DOHH2 (cell line): Measurements from ENCODE around the gene PPID.
"Not testable (repeated sequence)": the region's sequence is repeated elsewhere in the genome, so short reads cannot be mapped to it uniquely, and the experiment has no call there.

Source experiments
- H3F3A ChIP-seq: fragments of 200-600 bp; sonication (generic), shearing (Covaris generic); 2 replicates; pipeline ENCODE4 v1.6.0; 2016; ENCODE audit warnings: antibody characterized with exemption, mild to moderate bottlenecking; ENCODE audit not compliant: control insufficient read depth, insufficient read depth
- H3K27ac ChIP-seq: fragments of 200-600 bp; sonication (generic); 2 replicates; pipeline ENCODE4 v1.5.1; 2014; ENCODE audit warnings: low read depth, mild to moderate bottlenecking, low read length, moderate library complexity
- H3K27me3 ChIP-seq: fragments of 200-600 bp; sonication (generic); 2 replicates; pipeline ENCODE4 v1.6.1; 2014; ENCODE audit warnings: mild to moderate bottlenecking, low read length, mixed read lengths; ENCODE audit not compliant: control insufficient read depth
- H3K36me3 ChIP-seq: fragments of 200-600 bp; sonication (generic); 2 replicates; pipeline ENCODE4 v1.6.1; 2014; ENCODE audit warnings: mild to moderate bottlenecking, low read length, moderate library complexity, mixed read lengths; ENCODE audit not compliant: control insufficient read depth
- H3K4me1 ChIP-seq: fragments of 200-600 bp; sonication (generic); 2 replicates; pipeline ENCODE4 v1.6.1; 2014; ENCODE audit warnings: mild to moderate bottlenecking, low read length, mixed read lengths; ENCODE audit not compliant: control insufficient read depth
- H3K4me2 ChIP-seq: fragments of 200-600 bp; sonication (generic); 2 replicates; pipeline ENCODE4 v1.6.0; 2014; ENCODE audit warnings: mild to moderate bottlenecking, low read length, moderate library complexity
- H3K4me3 ChIP-seq: fragments of 200-600 bp; sonication (generic); 2 replicates; pipeline ENCODE4 v1.5.1; 2014; ENCODE audit warnings: mild to moderate bottlenecking, low read length, mixed read lengths
- H3K79me2 ChIP-seq: fragments of 200-600 bp; sonication (generic); 2 replicates; pipeline ENCODE4 v1.6.1; 2014; ENCODE audit warnings: mild to moderate bottlenecking, low read length, mixed read lengths; ENCODE audit not compliant: control insufficient read depth
- H3K9me2 ChIP-seq: fragments of 200-600 bp; sonication (generic); replicated peaks from 2 replicates; pipeline ENCODE4 v1.6.1; 2014; ENCODE audit warnings: mild to moderate bottlenecking, low read length, mixed read lengths; ENCODE audit not compliant: control insufficient read depth
- H3K9me3 ChIP-seq: fragments of 200-600 bp; sonication (generic); 2 replicates; pipeline ENCODE4 v1.6.1; 2014; ENCODE audit warnings: antibody characterized with exemption, low read length, mixed read lengths; ENCODE audit not compliant: control insufficient read depth, insufficient read depth
- H4K20me1 ChIP-seq: fragments of 200-600 bp; sonication (generic); 2 replicates; pipeline ENCODE4 v1.6.0; 2014; ENCODE audit warnings: low read depth, mild to moderate bottlenecking, antibody characterized with exemption, low read length, moderate library complexity; ENCODE audit not compliant: control insufficient read depth, insufficient read depth
- CTCF ChIP-seq: fragments of 200-600 bp; sonication (generic); IDR thresholded peaks from one replicate; pipeline ENCODE4 v1.5.1; 2014; ENCODE audit warnings: antibody characterized with exemption, mild to moderate bottlenecking, low read depth, low read length; ENCODE audit not compliant: poor library complexity, severe bottlenecking
- EZH2phosphoT487 ChIP-seq: fragments of 200-600 bp; sonication (generic); IDR thresholded peaks from 2 replicates; pipeline ENCODE4 v1.6.1; 2017; ENCODE audit warnings: borderline replicate concordance, mild to moderate bottlenecking, antibody characterized with exemption, low read length, moderate library complexity, mixed read lengths

The PPID gene

GRCh38 chr4:158756588-158756987 is 33.4 kb upstream of the PPID start:
- TF ChIP-seq EZH2phosphoT487 = no peak
- no peak overlapping the region for H3K27ac ChIP-seq

GRCh38 chr4:158755819-158756218 is 32.6 kb upstream of the PPID start:
- not testable (repeated sequence) for H3K36me3 ChIP-seq, H3K9me3 ChIP-seq, H3K79me2 ChIP-seq, H3K4me3 ChIP-seq, H3K4me1 ChIP-seq, H3K4me2 ChIP-seq, H3K9me2 ChIP-seq, H3F3A ChIP-seq, H3K27me3 ChIP-seq, H3K27ac ChIP-seq, H4K20me1 ChIP-seq

More at GRCh38 chr4:158756588-158756987, 33.4 kb upstream of the PPID start:
- peaks cover 6% of the 10 kb centered on the region; the same call in 1 of the 2 replicates for H3K27me3 ChIP-seq
- no peaks in the 10 kb centered on the region for H3K9me3 ChIP-seq
- no peaks in the 10 kb centered on the region for H3K36me3 ChIP-seq
- no peak overlapping the region for H3K4me2 ChIP-seq
- no peak overlapping the region for H3K4me3 ChIP-seq
- no peaks in the 10 kb centered on the region for H3F3A ChIP-seq
- H3K79me2 ChIP-seq = no peaks in the 10 kb centered on the region
- no peaks in the 10 kb centered on the region for H3K4me1 ChIP-seq
- no peaks in the 10 kb centered on the region for H4K20me1 ChIP-seq
- no peaks in the 10 kb centered on the region for H3K9me2 ChIP-seq

- H3K27ac ChIP-seq = no peak overlapping the region
- H3K9me2 ChIP-seq = no peaks in the 10 kb centered on the region
These were observed 31.4 kb upstream of the PPID start for GRCh38 chr4:158754385-158755180.

GRCh38 chr4:158750379-158750778 is 27.2 kb upstream of the PPID start:
- Histone ChIP-seq H4K20me1 (no peaks in the 10 kb centered on the region), H3K27ac (no peak overlapping the region), H3K9me3 (no peaks in the 10 kb centered on the region), H3K79me2 (no peaks in the 10 kb centered on the region), H3K4me1 (no peaks in the 10 kb centered on the region), H3F3A (no peaks in the 10 kb centered on the region), H3K36me3 (no peaks in the 10 kb centered on the region), H3K27me3 (peaks cover 4% of the 10 kb centered on the region; the same call in 1 of the 2 replicates), H3K9me2 (no peaks in the 10 kb centered on the region), H3K4me3 (no peak overlapping the region), H3K4me2 (no peak overlapping the region)
- TF ChIP-seq EZH2phosphoT487 (no peak), CTCF (no peak)

More at GRCh38 chr4:158754385-158755180, 31.4 kb upstream of the PPID start:
- H3K4me1 ChIP-seq = no peaks in the 10 kb centered on the region
- H3K4me2 ChIP-seq = no peak overlapping the region
- H3K9me3 ChIP-seq = no peaks in the 10 kb centered on the region
- H3K4me3 ChIP-seq = no peak overlapping the region
- TF ChIP-seq EZH2phosphoT487 = no peak
- no peaks in the 10 kb centered on the region for H4K20me1 ChIP-seq
- H3K27me3 ChIP-seq = peaks cover 8% of the 10 kb centered on the region; the same call in 1 of the 2 replicates
- H3K79me2 ChIP-seq = no peaks in the 10 kb centered on the region
- no peaks in the 10 kb centered on the region for H3K36me3 ChIP-seq
- no peaks in the 10 kb centered on the region for H3F3A ChIP-seq

- not testable (repeated sequence) for H3K9me3 ChIP-seq, H3K27me3 ChIP-seq, H3K4me2 ChIP-seq, H3F3A ChIP-seq, H3K27ac ChIP-seq, H3K79me2 ChIP-seq, H3K4me3 ChIP-seq, H3K9me2 ChIP-seq, H3K36me3 ChIP-seq, H4K20me1 ChIP-seq, H3K4me1 ChIP-seq
These were observed 23.3 kb upstream of the PPID start for GRCh38 chr4:158746537-158746936.
